ENCODE results near the gene OR10A4. TPM values are rescaled to one million over a fixed set of nuclear protein-coding genes. Genes with fewer than 3 reads are reported as not detected.

OR10A4 gene
- total RNA-seq, 1 experiment from 2014 or later = not detected

DNA sequence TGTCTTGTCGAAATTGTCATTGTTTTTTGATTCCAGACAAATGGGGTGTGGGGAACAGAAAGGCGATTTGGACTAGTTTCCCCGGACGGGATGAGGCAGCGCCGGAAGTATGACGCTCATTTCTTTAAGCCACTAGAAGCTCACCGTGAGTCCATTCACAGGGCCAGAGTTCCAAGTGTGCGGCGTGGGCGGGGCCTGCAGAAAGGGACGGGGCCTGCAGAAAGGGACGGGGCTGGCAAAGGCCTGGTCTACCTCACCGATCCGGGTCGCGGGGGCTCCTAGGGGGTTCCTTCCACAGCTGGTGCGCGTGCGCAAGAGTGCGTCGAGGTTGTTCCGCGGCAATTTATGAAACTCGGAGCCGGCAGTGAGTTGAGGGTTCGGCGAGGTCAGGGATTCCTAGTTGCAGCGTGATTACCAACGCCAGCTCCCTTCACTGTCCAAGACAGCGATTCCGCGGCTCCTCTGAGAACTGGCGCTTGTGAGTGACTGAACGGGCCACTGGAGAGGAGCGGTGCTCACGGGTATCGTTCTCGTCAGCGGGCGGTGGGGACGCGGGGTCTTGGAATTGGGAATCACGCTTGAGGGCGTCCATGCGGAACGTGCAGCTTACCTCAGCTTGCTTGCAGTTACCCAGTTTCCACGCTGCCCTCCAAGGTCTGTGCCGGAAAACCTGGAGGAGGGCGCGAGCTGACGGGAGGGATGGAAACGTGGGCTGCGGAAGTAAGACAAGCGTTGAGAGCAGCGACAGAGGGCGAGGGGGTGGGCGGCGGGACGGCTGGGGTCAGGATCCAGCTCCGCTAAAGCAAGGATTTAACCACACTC lies 50.0 kb downstream of the OR10A4 start, which contains the start of gene ZNF215:
TSS of gene ZNF215 (plus strand) at position 219 of the 822 bp plus-strand sequence. CDS start 5,847 bp downstream, outside the sequence.
- CTCF ChIA-PET = no interaction called here
- Histone ChIP-seq H3K36me3 (ENCODE audit: control insufficient read depth, insufficient read depth, low read length) (no peaks in the 10 kb centered on the region), H3K4me3 (ENCODE audit: low read depth, low read length) (no peak within 1 kb of the TSS), H3K9me3 (no peaks in the 10 kb centered on the region), H3K27me3 (replicated peaks; ENCODE audit: control insufficient read depth, insufficient read depth, low read length) (no peaks in the 10 kb centered on the region), H3K4me1 (no peaks in the 10 kb centered on the region)
- intact Hi-C loops (cut with micrococcal nuclease; ENCODE audit: unreplicated experiment) = no loop called here
- Mint-ChIP-seq H3K4me3 (ENCODE audit: unreplicated experiment) (no peak within 1 kb of the TSS), H3K4me1 (ENCODE audit: low read depth, unreplicated experiment) (no peaks in the 10 kb centered on the region), H3K27me3 (ENCODE audit: insufficient read depth, unreplicated experiment) (peaks cover 4% of the 10 kb centered on the region), H3K36me3 (ENCODE audit: insufficient read depth, unreplicated experiment) (no peaks in the 10 kb centered on the region), H3K27ac (ENCODE audit: unreplicated experiment) (no peak within 1 kb of the TSS), H3K9me3 (ENCODE audit: unreplicated experiment) (no peaks in the 10 kb centered on the region)
- TF ChIP-seq, protein P1, sequence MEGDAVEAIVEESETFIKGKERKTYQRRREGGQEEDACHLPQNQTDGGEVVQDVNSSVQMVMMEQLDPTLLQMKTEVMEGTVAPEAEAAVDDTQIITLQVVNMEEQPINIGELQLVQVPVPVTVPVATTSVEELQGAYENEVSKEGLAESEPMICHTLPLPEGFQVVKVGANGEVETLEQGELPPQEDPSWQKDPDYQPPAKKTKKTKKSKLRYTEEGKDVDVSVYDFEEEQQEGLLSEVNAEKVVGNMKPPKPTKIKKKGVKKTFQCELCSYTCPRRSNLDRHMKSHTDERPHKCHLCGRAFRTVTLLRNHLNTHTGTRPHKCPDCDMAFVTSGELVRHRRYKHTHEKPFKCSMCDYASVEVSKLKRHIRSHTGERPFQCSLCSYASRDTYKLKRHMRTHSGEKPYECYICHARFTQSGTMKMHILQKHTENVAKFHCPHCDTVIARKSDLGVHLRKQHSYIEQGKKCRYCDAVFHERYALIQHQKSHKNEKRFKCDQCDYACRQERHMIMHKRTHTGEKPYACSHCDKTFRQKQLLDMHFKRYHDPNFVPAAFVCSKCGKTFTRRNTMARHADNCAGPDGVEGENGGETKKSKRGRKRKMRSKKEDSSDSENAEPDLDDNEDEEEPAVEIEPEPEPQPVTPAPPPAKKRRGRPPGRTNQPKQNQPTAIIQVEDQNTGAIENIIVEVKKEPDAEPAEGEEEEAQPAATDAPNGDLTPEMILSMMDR (IDR thresholded peaks at IDR 0.05; ENCODE audit: insufficient read depth in 1 of 2, low read depth in 1 of 2, low read length in 1 of 2, severe bottlenecking in 1 of 2, unreplicated experiment in 1 of 2) = no peak
- DNase-seq = no peak
- POLR2A ChIA-PET = no interaction called here
- BruUV-seq (replicated peaks) = no TSS peak

DNA sequence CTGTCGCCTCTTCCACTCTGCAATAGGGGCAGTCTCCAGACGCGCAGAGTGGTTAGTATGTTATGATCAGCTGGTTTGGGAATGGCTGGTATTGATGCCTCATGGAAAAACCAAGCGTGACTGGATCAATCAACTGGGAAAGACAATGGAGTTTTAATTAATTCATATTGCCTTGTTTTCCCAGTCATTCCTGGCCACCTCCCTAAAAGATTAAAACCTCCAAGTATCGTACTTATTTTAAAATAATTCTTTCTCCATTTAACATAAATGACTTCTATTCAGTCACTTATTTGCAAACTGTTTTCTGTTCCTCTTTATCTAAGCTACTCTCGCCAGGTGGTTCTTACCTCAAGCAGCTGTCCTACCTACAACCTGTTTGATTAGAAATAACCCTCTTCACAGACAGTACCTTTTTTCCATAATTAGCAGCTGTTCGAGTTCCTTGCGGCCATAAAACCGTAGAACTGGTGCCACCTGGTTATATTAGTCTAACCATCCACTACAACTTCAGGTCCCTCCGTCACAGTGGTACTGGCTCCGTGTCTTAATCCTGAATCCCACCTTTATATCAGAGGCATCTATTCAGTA lies 50.7 kb downstream of the OR10A4 start:
- intact Hi-C loops (cut with micrococcal nuclease; ENCODE audit: unreplicated experiment) = no loop called here
- BruUV-seq (replicated peaks) = no TSS peak
- H3K27ac Mint-ChIP-seq (ENCODE audit: unreplicated experiment) = no peak overlapping the region

More for the DNA sequence above, 50.7 kb downstream of the OR10A4 start:
- Mint-ChIP-seq H3K27me3 (ENCODE audit: insufficient read depth, unreplicated experiment) (no peaks in the 10 kb centered on the region), H3K4me3 (ENCODE audit: unreplicated experiment) (no peak overlapping the region), H3K36me3 (ENCODE audit: insufficient read depth, unreplicated experiment) (no peaks in the 10 kb centered on the region), H3K4me1 (ENCODE audit: low read depth, unreplicated experiment) (no peaks in the 10 kb centered on the region), H3K9me3 (ENCODE audit: unreplicated experiment) (no peaks in the 10 kb centered on the region)
- Histone ChIP-seq H3K4me1 (no peaks in the 10 kb centered on the region), H3K36me3 (ENCODE audit: control insufficient read depth, insufficient read depth, low read length) (no peaks in the 10 kb centered on the region), H3K4me3 (ENCODE audit: low read depth, low read length) (no peak overlapping the region), H3K27me3 (replicated peaks; ENCODE audit: control insufficient read depth, insufficient read depth, low read length) (no peaks in the 10 kb centered on the region), H3K9me3 (no peaks in the 10 kb centered on the region)
- no peak for DNase-seq
- ChIA-PET POLR2A (interaction anchor here (0.6 kb wide), 1 partner anchor 23 kb away, joined by 4 read pairs; no protein-coding TSS in a partner anchor), CTCF (no interaction called here)
- TF ChIP-seq, protein P1 (IDR thresholded peaks at IDR 0.05; ENCODE audit: insufficient read depth in 1 of 2, low read depth in 1 of 2, low read length in 1 of 2, severe bottlenecking in 1 of 2, unreplicated experiment in 1 of 2) = no peak

Other genes with a start within 250 kb of the OR10A4 start
- 1.7 and 2.0 TPM in 2 replicates for gene DCHS1, start 220.8 kb upstream of the OR10A4 start, total RNA-seq (2022)
- 57.8 and 60.8 TPM in 2 replicates for gene MRPL17, start 193.3 kb upstream of the OR10A4 start, total RNA-seq (2022)
- gene OR2AG2, start 104.6 kb upstream of the OR10A4 start, total RNA-seq (2022) = not detected in 2 replicates
- gene OR2AG1, start 93.6 kb upstream of the OR10A4 start, total RNA-seq (2022) = not detected in 2 replicates
- gene OR6A2, start 76.9 kb upstream of the OR10A4 start, total RNA-seq (2022) = not detected in 2 replicates
- not detected in 2 replicates for gene OR10A5, start 30.9 kb upstream of the OR10A4 start, total RNA-seq (2022)
- gene OR10A2, start 13.6 kb upstream of the OR10A4 start, total RNA-seq (2022) = not detected in 2 replicates
- not detected in 2 replicates for gene OR2D2, start 15.9 kb downstream of the OR10A4 start, total RNA-seq (2022)
- gene OR2D3, start 44.4 kb downstream of the OR10A4 start, total RNA-seq (2022) = not detected in 2 replicates
- gene ZNF215, start 49.8 kb downstream of the OR10A4 start, total RNA-seq (2022) = not detected in 2 replicates
- 0.16 and 0.70 TPM in 2 replicates for gene ZNF214, start 143.7 kb downstream of the OR10A4 start, total RNA-seq (2022)
- not detected in 2 replicates for gene NLRP14, start 143.9 kb downstream of the OR10A4 start, total RNA-seq (2022)
- not detected in 2 replicates for gene RBMXL2, start 212.4 kb downstream of the OR10A4 start, total RNA-seq (2022)